A375 (cell line): ENCODE data around the gene CYP4X1. TPM values are rescaled to one million over a fixed set of nuclear protein-coding genes. Genes with fewer than 3 reads are reported as not detected.

Source experiments
- small RNA-seq: library from RNA; depleted of rRNA; stranded (forward); fragments of <200 nt; gene quantifications from one replicate; pipeline ENCODE3, GENCODE V24; 2014
- total RNA-seq: library from RNA; depleted of rRNA; stranded (reverse); fragments of >200 nt; shearing (Covaris generic); gene quantifications from 2 replicates; pipeline ENCODE4 v1.2.3, GENCODE V29; 2014; rRNA removed

CYP4X1 gene
- total RNA-seq: 1.3 TPM in 2 replicates

GRCh38 chr1:47023268-47024140 lies at the start of gene CYP4X1:
Gene CYP4X1, plus strand, starts transcription at chr1:47023669. Its CDS starts 149 bp downstream, at chr1:47023818.

GRCh38 chr1:47067097-47067594 lies 43.7 kb downstream of the CYP4X1 start, which contains the start of gene CYP4Z1:
Gene CYP4Z1, plus strand, starts transcription at chr1:47067231. Its CDS starts 260 bp downstream, at chr1:47067491.

Small RNA genes within 50 kb of the gene (small RNA-seq; reads per million reads assigned to genes)
- gene CYP4A27P (not detected), gene CYP4A43P (not detected), gene CYP4A44P (not detected)

Other genes with a start within 250 kb of the CYP4X1 start
- not detected in 2 replicates for gene CYP4B1, start 224.6 kb upstream of the CYP4X1 start, total RNA-seq
- gene CYP4A11, start 82.2 kb upstream of the CYP4X1 start, total RNA-seq: not detected in 2 replicates
- gene CYP4Z1, start 43.6 kb downstream of the CYP4X1 start, total RNA-seq: not detected in 2 replicates
- not detected in 2 replicates for gene CYP4A22, start 113.8 kb downstream of the CYP4X1 start, total RNA-seq
- not detected in 2 replicates for gene PDZK1IP1, start 166.4 kb downstream of the CYP4X1 start, total RNA-seq
- 0.04 and 0.05 TPM in 2 replicates for gene TAL1, start 208.6 kb downstream of the CYP4X1 start, total RNA-seq